ENCODE data around the gene KIF1B. TPM values are rescaled to one million over a fixed set of nuclear protein-coding genes. Genes with fewer than 3 reads are reported as not detected.

KIF1B gene
- total RNA-seq, 1 donor from 2014 or later: 7.2 TPM

DNA sequence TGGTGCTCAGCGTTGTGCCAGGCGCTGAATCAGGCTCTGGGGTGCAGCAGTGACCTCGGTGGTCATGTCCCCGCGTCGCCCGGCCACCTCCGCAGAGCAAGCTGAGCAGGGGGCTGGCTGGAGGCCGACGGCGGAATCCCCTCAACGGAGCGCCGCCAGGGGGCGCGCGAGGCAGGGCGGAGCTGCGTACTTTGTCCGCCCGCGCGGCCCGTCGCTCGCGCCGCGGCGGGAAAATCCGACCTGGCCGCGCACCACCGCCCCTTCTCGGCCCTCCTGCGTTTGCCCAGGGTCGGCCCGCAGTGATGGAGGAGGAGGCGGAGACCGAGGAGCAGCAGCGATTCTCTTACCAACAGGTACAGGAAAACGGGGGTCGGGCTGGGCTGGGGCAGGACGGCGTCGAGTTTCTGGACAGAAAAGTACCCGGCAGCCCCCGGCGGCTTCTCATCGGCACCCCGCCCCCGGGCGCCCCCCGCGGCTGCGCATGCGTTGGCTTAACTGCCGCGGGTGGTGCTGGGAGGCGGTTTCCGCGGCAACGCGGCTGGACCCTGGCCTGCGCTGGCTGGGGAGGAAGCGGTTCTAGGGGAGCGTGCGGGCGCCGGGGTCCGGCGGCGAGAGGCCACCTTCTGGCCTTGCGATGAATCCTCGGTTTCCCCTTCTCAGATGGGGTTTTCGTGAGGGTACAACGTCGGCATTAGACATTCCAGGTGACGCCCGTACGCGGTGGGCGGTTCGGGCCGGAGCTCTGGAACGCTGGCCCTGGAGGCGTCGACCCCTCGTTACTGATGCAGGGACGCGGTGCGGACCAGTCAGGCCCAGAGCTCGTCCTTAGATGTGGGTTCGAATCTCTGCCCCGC, 220.1 kb downstream of the KIF1B start, which contains the start of gene CENPS:
CENPS (plus strand) TSS at position 218 of the 854 bp plus-strand sequence; CDS start at position 303, 85 bp downstream.
- ChIA-PET POLR2A (interaction anchor here (0.6 to 2.6 kb wide), 14 partner anchors 32 to 1479 kb away, joined by 3 to 8 read pairs (median 4); partner anchors contain the start of genes DFFA, KIF1B, LZIC and NMNAT1), CTCF (interaction anchor here (1.1 to 4.8 kb wide), 6 partner anchors 31 to 436 kb away, joined by 4 to 57 read pairs (median 12); partner anchors contain the start of genes KIF1B and PGD)
- intact Hi-C loops (cut with micrococcal nuclease): loop anchor here (1.0 to 5.0 kb wide), 6 partner anchors 32 to 488 kb away; partner anchors contain the start of genes DFFA, LZIC, NMNAT1 and UBE4B
- TF ChIP-seq CTCF (IDR thresholded peaks at IDR 0.05): peak; percentile 57
- H3K27ac Mint-ChIP-seq: peak within 1 kb of the TSS; percentile 96
- ATAC-seq (ENCODE audit: low read depth): peak; percentile 86
- peak within 1 kb of the TSS; percentile 92 for H3K4me3 Mint-ChIP-seq
- peak; percentile 91 for DNase-seq
- H3K4me1 Mint-ChIP-seq: peaks cover 28% of the 10 kb centered on the region
- H3K9me3 Mint-ChIP-seq: no peaks in the 10 kb centered on the region
- no peaks in the 10 kb centered on the region for H3K27me3 Mint-ChIP-seq
- peaks cover 1% of the 10 kb centered on the region for H3K36me3 Mint-ChIP-seq (ENCODE audit: low read depth)

Other genes starting within 250 kb of the KIF1B start
- not detected in 2 replicates for gene RBP7, start 213.3 kb upstream of the KIF1B start, total RNA-seq
- gene UBE4B, start 177.6 kb upstream of the KIF1B start, total RNA-seq: 41.1 and 44.7 TPM in 2 replicates
- gene PGD, start 188.5 kb downstream of the KIF1B start, total RNA-seq: 108 and 112 TPM in 2 replicates
- gene CENPS, start 219.9 kb downstream of the KIF1B start, total RNA-seq: 9.2 and 15.2 TPM in 2 replicates
- gene CORT, start 239.5 kb downstream of the KIF1B start, total RNA-seq: 0.22 and 0.49 TPM in 2 replicates

Measured in activated B cell treated with CpG ODN at 0.5 μM for 24 hours (primary cell).